ENCODE measurements around the gene CCDC27. TPM values are rescaled to one million over a fixed set of nuclear protein-coding genes. Genes with fewer than 3 reads are reported as not detected.

The CCDC27 gene
- total RNA-seq, 1 experiment from 2014 or later = 0.13 TPM

DNA sequence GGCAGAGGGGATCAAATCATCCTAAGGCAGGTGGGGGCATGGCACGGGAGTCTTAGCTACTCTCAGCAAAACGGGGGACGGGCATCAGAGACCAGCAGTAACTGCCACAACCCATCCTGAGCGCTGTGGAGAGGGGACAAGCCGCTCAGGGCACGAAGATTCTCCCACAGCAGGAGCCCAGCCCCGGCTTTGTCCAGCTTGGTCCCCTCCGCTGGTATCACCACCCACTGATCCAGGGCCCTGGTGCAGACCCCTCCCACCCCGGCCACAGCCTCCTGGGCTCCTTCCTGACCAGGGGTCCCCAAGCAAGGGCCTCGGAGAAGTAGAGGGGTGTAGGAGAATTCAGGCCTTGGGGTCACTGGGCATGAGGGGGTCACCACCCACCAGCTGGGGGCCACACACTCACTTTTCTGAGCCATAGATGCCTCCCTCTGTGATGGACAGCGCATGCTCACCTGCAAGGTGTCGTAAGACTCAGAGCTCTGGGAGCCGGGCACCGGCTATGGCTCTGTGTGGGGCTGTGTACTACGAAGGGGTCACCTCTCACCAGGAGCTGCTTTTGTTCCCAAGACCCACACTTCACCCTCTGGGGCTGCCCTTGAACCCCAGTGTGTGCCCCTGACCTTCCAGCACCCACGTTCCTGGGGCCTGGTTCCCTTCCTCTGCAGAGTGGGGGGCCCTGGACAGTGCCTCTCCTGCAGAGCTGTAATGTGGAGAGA lies 18.0 kb downstream of the CCDC27 start:
- POLR2A ChIA-PET = no interaction called here
- Mint-ChIP-seq H3K4me3 (no peak overlapping the region), H3K27ac (no peak overlapping the region)

DNA sequence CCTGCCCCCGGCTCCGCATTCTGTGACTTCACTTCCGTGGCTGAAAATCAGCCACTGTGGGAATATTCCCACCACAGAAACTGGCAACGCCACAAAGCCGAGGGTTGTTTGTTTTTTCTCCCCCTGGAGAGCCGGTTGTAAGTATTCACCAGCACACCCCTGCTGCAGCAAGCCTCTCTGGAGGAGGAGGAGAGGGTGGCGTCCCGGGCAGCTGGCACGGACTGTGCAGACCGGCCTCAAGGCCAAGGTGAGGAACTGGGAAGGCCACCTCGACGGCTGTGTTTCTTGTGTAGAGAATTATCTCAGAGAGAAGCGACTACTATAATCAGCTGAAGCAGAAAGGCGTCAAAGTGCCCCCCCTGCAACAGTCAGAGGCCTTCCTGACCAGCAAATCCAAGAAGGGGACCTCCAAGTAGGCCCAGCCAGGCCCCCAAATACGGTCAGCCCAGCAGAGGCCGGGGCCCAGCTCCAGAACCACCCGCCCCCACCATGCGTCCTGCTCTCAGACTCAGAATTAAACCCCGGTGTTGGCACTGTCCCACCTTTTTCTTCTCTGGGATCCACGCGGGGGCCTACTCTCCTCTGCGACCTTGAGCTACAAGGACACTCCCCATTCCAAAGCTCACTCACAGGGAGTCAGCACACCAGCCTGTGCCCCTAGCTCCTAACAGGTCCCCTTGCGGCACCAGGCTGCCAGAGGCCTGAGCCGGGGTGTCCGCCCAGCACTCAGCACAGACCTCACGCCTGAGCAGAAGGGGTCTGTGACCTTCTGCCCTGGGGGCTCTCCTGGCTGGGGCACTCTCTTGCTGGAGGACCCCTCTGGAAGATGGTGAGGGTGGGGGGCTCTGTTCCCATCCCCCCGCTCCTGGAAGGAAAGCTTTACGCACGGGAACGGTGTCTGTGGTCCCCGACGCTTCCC lies 19.1 kb downstream of the CCDC27 start:
- H3K27me3 Mint-ChIP-seq (ENCODE audit: low read depth) = peaks cover 10% of the 10 kb centered on the region
- TF ChIP-seq, protein P1, sequence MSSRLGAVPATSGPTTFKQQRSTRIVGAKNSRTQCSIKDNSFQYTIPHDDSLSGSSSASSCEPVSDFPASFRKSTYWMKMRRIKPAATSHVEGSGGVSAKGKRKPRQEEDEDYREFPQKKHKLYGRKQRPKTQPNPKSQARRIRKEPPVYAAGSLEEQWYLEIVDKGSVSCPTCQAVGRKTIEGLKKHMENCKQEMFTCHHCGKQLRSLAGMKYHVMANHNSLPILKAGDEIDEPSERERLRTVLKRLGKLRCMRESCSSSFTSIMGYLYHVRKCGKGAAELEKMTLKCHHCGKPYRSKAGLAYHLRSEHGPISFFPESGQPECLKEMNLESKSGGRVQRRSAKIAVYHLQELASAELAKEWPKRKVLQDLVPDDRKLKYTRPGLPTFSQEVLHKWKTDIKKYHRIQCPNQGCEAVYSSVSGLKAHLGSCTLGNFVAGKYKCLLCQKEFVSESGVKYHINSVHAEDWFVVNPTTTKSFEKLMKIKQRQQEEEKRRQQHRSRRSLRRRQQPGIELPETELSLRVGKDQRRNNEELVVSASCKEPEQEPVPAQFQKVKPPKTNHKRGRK (CRISPR knock-in tag; IDR thresholded peaks at IDR 0.05; ENCODE audit: borderline replicate concordance) = no peak
- 0 out of 2 replicates have a peak, but pooled peaks have one; percentile 7 for TF ChIP-seq ESRRA (CRISPR knock-in tag; IDR thresholded peaks at IDR 0.05; ENCODE audit: borderline replicate concordance)
- TF ChIP-seq, protein P2, sequence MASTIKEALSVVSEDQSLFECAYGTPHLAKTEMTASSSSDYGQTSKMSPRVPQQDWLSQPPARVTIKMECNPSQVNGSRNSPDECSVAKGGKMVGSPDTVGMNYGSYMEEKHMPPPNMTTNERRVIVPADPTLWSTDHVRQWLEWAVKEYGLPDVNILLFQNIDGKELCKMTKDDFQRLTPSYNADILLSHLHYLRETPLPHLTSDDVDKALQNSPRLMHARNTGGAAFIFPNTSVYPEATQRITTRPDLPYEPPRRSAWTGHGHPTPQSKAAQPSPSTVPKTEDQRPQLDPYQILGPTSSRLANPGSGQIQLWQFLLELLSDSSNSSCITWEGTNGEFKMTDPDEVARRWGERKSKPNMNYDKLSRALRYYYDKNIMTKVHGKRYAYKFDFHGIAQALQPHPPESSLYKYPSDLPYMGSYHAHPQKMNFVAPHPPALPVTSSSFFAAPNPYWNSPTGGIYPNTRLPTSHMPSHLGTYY (CRISPR knock-in tag; IDR thresholded peaks at IDR 0.05) = no peak
- TF ChIP-seq, protein P3, sequence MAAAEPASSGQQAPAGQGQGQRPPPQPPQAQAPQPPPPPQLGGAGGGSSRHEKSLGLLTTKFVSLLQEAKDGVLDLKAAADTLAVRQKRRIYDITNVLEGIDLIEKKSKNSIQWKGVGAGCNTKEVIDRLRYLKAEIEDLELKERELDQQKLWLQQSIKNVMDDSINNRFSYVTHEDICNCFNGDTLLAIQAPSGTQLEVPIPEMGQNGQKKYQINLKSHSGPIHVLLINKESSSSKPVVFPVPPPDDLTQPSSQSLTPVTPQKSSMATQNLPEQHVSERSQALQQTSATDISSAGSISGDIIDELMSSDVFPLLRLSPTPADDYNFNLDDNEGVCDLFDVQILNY (CRISPR knock-in tag; IDR thresholded peaks at IDR 0.05) = no peak
- TF ChIP-seq ETV6 (CRISPR knock-in tag; IDR thresholded peaks at IDR 0.05) = no peak
- TF ChIP-seq NFE2L1 (CRISPR knock-in tag; IDR thresholded peaks at IDR 0.05) = no peak
- no peak for TF ChIP-seq TEAD1 (CRISPR knock-in tag; IDR thresholded peaks at IDR 0.05)
- 0 out of 2 replicates have a peak, but pooled peaks have one; percentile 18 for TF ChIP-seq FOXP1 (CRISPR knock-in tag; IDR thresholded peaks at IDR 0.05; ENCODE audit: borderline replicate concordance)
- POLR2A ChIA-PET = interaction anchor here (0.8 kb wide), 1 partner anchor 25 kb away, joined by 3 read pairs; no protein-coding TSS in a partner anchor
- H3K9me3 Mint-ChIP-seq = peaks cover 10% of the 10 kb centered on the region; the same call in 1 of the 2 replicates
- H3K4me1 Mint-ChIP-seq = peaks cover 31% of the 10 kb centered on the region
- H3K27ac Mint-ChIP-seq = no peak overlapping the region
- H3K4me3 Mint-ChIP-seq = peak overlapping the region; percentile 64
- H3K36me3 Mint-ChIP-seq = peaks cover 2% of the 10 kb centered on the region; the same call in 1 of the 2 replicates
- ATAC-seq = peak; percentile 11
- no peak for DNase-seq (ENCODE audit: low spot score)
- CTCF ChIA-PET = interaction anchor here (0.9 to 1.8 kb wide), 4 partner anchors 8 to 47 kb away, joined by 3 to 9 read pairs (median 4); no protein-coding TSS in a partner anchor

More for the DNA sequence above, 18.0 kb downstream of the CCDC27 start:
- Mint-ChIP-seq H3K27me3 (ENCODE audit: low read depth) (peaks cover 18% of the 10 kb centered on the region), H3K9me3 (peaks cover 19% of the 10 kb centered on the region; the same call in 1 of the 2 replicates), H3K36me3 (peaks cover 5% of the 10 kb centered on the region; the same call in 1 of the 2 replicates), H3K4me1 (peaks cover 24% of the 10 kb centered on the region)
- CTCF ChIA-PET = interaction anchor here (1.7 to 1.8 kb wide), 2 partner anchors 46 to 58 kb away, joined by 3 to 9 read pairs; no protein-coding TSS in a partner anchor
- DNase-seq (ENCODE audit: low spot score) = no peak
- ATAC-seq = no peak
- no peak for TF ChIP-seq NFE2L1 (CRISPR knock-in tag; IDR thresholded peaks at IDR 0.05)
- TF ChIP-seq NR1H2 (CRISPR knock-in tag; IDR thresholded peaks at IDR 0.05) = no peak
- no peak for TF ChIP-seq GRHL2 (CRISPR knock-in tag; IDR thresholded peaks at IDR 0.05; ENCODE audit: insufficient replicate concordance, severe bottlenecking)
- TF ChIP-seq, protein P4, sequence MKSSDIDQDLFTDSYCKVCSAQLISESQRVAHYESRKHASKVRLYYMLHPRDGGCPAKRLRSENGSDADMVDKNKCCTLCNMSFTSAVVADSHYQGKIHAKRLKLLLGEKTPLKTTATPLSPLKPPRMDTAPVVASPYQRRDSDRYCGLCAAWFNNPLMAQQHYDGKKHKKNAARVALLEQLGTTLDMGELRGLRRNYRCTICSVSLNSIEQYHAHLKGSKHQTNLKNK (CRISPR knock-in tag; IDR thresholded peaks at IDR 0.05) = no peak
- no peak for TF ChIP-seq RORB (CRISPR knock-in tag; IDR thresholded peaks at IDR 0.05)
- TF ChIP-seq, protein P5, sequence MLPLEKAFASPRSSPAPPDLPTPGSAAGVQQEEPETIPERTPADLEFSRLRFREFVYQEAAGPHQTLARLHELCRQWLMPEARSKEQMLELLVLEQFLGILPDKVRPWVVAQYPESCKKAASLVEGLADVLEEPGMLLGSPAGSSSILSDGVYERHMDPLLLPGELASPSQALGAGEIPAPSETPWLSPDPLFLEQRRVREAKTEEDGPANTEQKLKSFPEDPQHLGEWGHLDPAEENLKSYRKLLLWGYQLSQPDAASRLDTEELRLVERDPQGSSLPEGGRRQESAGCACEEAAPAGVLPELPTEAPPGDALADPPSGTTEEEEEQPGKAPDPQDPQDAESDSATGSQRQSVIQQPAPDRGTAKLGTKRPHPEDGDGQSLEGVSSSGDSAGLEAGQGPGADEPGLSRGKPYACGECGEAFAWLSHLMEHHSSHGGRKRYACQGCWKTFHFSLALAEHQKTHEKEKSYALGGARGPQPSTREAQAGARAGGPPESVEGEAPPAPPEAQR (CRISPR knock-in tag; IDR thresholded peaks at IDR 0.05) = no peak
